ENCODE measurements around the gene SPDYE18. TPM values are rescaled to one million over a fixed set of nuclear protein-coding genes. Genes with fewer than 3 reads are reported as not detected.
"Not testable (repeated sequence)": the region's sequence is repeated elsewhere in the genome, so short reads cannot be mapped to it uniquely, and the experiment has no call there.

The SPDYE18 gene
- polyA plus RNA-seq, 1 experiment, result not detected

DNA sequence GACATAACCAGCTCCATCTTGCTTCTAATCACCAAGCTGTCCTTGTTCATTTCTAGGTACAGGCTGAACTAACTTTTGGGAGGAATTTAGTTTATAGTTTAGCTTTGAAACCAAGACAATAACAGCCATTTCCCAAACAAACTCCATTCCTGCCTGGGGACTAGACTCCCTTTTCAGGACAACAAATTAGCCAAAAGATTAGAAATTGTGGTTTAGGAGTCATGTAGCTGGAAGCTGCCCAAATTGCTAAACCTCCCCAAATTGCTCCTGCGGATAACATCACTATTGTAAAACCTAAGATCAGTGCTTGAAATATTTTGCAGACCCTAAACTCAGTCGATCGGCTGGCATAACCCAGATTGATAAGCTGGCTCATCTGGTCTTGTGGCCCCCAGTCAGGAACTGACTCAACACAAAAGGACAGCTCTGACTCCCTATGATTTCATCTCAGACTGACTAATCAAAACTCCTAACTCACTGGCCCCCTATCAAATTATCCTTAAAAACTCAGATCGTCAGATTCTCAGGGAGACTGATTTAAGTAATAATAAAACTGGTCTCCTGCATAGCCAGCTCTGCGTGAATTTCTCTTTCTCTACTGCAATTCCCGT is 12.5 kb upstream of the SPDYE18 start:
- CTCF ChIA-PET; DNase-seq (ENCODE audit: low read depth, low spot score); POLR2A ChIA-PET; H3K9me3 ChIP-seq (ENCODE audit: control insufficient read depth, insufficient read depth, low read length); H3K4me3 ChIP-seq (ENCODE audit: low read depth, low read length); H3K27me3 ChIP-seq (ENCODE audit: control insufficient read depth, insufficient read depth, low read length); H3K27ac ChIP-seq (ENCODE audit: low read depth, low read length): not testable (repeated sequence)

GRCh38 chr7:77071108-77071507 is 8.8 kb upstream of the SPDYE18 start:
- H3K9me3 ChIP-seq (ENCODE audit: control insufficient read depth, insufficient read depth, low read length); H3K27me3 ChIP-seq (ENCODE audit: control insufficient read depth, insufficient read depth, low read length); H3K4me3 ChIP-seq (ENCODE audit: low read depth, low read length); DNase-seq (ENCODE audit: low read depth, low spot score); POLR2A ChIA-PET; H3K27ac ChIP-seq (ENCODE audit: low read depth, low read length); CTCF ChIA-PET: not testable (repeated sequence)

- H3K4me3 ChIP-seq (ENCODE audit: low read depth, low read length); CTCF ChIA-PET; DNase-seq (ENCODE audit: low read depth, low spot score); POLR2A ChIA-PET; H3K27ac ChIP-seq (ENCODE audit: low read depth, low read length); H3K27me3 ChIP-seq (ENCODE audit: control insufficient read depth, insufficient read depth, low read length); H3K9me3 ChIP-seq (ENCODE audit: control insufficient read depth, insufficient read depth, low read length): not testable (repeated sequence)
Observed at GRCh38 chr7:77065869-77066268, 3.5 kb upstream of the SPDYE18 start.

DNA sequence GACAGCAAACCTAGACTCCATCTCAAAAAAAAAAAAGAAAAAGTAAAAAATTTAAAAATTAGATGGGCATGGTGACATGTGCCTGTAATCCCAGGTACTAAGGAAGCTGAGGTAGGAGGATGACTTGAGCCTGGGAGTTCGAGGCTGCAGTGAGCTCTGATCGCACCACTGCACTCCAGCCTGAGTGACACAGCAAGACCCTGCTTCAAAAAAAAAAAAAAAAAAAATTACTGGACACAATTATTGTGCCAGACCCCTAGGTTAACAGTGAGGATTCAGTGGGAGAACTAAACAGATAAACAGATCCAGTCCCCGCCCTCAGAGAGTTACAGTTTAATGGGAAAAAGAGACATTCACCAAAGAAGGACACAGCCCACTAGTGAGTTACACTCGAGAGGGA is 1.4 kb upstream of the SPDYE18 start:
- CTCF ChIA-PET; DNase-seq (ENCODE audit: low read depth, low spot score); H3K27me3 ChIP-seq (ENCODE audit: control insufficient read depth, insufficient read depth, low read length): not testable (repeated sequence)

DNA sequence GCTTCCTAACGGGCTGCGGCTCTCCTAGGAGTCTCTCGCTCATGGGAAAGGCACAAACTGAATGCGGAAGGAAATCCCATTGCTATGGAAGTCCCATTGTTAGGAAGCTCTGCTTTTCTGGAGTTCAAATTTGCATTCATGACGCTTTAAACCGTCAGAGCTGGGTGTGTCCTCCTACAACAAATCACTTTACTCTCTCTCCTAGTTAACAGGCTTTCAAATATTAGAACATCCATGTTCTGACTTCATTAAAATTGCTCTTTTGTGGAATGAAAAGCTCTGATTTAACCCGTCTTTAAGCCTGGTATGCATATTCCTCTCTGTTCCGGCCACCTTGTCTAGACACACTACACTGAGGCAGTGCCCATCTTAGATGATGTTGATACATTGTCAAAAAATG is 30.1 kb downstream of the SPDYE18 start, which contains the start of gene SPDYE17:
Gene SPDYE17 (minus strand): TSS at position 101 of the 400 bp plus-strand sequence. CDS start 1,791 bp downstream, outside the sequence.
- CTCF ChIA-PET; H3K27ac ChIP-seq (ENCODE audit: low read depth, low read length); DNase-seq (ENCODE audit: low read depth, low spot score); POLR2A ChIA-PET; H3K27me3 ChIP-seq (ENCODE audit: control insufficient read depth, insufficient read depth, low read length); H3K9me3 ChIP-seq (ENCODE audit: control insufficient read depth, insufficient read depth, low read length); H3K4me3 ChIP-seq (ENCODE audit: low read depth, low read length): not testable (repeated sequence)

More for the DNA sequence above, 1.4 kb upstream of the SPDYE18 start:
- H3K4me3 ChIP-seq (ENCODE audit: low read depth, low read length); H3K9me3 ChIP-seq (ENCODE audit: control insufficient read depth, insufficient read depth, low read length); POLR2A ChIA-PET; H3K27ac ChIP-seq (ENCODE audit: low read depth, low read length): not testable (repeated sequence)

DNA sequence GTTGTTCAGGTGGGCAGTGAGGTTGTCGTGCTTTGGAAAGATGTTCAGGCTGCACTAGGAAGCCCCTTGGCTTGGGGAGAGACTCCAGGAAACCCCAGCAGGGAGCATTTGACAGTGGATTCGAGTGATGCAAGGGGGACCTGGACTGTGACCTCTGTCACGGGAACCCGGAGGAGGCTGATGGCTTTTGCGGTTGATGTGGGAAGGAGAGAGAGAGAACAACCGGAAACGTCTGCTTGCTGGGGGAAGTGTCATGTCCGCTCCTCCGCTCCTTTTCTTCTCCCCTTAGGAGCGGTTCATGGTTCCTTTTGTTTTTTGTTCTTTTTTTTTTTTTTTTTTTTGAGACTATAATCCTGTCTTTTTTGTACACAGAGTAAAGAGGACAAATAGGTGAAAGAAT is 36.0 kb downstream of the SPDYE18 start:
- POLR2A ChIA-PET; CTCF ChIA-PET; H3K27me3 ChIP-seq (ENCODE audit: control insufficient read depth, insufficient read depth, low read length); H3K9me3 ChIP-seq (ENCODE audit: control insufficient read depth, insufficient read depth, low read length); DNase-seq (ENCODE audit: low read depth, low spot score); H3K27ac ChIP-seq (ENCODE audit: low read depth, low read length); H3K4me3 ChIP-seq (ENCODE audit: low read depth, low read length): not testable (repeated sequence)

GRCh38 chr7:77010074-77010680 is 52.2 kb downstream of the SPDYE18 start:
- H3K9me3 ChIP-seq (ENCODE audit: control insufficient read depth, insufficient read depth, low read length); H3K4me3 ChIP-seq (ENCODE audit: low read depth, low read length); CTCF ChIA-PET; H3K27ac ChIP-seq (ENCODE audit: low read depth, low read length); H3K27me3 ChIP-seq (ENCODE audit: control insufficient read depth, insufficient read depth, low read length); POLR2A ChIA-PET; DNase-seq (ENCODE audit: low read depth, low spot score): not testable (repeated sequence)

DNA sequence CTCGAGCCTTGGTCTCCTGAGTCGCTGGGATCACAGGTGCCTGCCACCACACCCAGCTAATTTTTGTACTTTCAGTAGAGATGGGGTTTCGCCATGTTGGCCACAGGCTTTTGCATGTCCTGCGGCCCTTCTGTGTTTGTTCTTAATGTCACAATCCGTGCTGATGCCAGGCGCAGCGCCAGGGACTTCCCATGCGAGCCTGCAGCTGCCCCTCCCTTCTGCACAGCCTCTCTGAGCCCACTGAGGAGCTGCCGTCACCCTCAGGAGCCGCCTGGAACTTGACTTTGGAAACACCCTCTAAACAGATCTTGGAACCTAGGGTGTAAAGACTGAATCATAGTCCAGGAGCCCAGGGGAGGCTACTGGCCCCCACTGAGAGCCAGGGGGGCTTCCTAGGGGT is 54.4 kb downstream of the SPDYE18 start:
- H3K27me3 ChIP-seq (ENCODE audit: control insufficient read depth, insufficient read depth, low read length); H3K27ac ChIP-seq (ENCODE audit: low read depth, low read length); H3K4me3 ChIP-seq (ENCODE audit: low read depth, low read length); CTCF ChIA-PET; H3K9me3 ChIP-seq (ENCODE audit: control insufficient read depth, insufficient read depth, low read length); DNase-seq (ENCODE audit: low read depth, low spot score); POLR2A ChIA-PET: not testable (repeated sequence)

DNA sequence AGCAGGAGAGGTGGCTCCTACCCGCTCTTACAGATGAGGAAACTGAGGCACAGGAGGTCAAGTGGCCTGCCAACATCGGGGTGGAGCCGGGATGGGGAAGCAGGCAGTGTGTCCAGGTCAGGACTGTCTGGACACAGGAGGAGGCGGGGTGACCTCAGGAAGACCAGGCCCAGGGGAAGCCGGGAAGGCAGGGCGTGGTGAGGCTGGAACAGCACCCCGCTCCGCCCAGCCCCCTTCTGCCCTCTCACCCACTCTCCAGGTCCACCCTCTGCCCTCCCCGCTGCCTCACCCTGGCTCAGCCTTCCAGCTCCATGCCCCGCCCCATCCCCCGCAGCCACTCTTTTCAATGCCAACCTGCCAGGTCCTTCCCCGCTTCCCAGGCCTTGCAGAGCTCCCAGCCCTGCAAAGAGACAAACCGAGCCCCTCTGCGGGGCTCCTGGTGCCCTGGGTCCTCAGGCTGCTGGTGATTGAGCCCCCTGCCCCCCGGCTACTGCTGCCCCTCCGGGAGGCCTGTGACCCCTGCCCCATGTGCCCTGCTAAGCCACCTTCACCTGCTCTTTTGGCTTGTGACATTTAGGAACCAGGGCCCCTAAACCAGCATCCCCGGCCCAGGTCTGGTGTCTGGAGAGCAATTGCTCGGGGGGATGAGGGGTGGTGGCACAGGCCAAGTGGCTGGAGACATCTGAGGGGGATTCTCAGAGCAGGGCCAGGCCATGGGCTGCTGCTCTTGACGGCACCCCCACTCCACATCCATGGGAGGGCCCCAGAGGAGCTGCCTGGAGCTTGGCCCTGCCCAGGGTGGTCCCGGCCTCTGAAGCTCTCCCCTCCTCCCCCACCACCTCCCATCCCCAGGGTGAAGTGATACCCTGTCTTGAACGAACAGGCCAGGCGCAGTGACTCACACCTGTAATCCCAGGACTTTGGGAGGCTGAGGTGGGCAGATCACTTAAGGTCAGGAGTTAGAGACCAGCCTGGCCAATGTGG is 55.9 kb downstream of the SPDYE18 start:
- DNase-seq (ENCODE audit: low read depth, low spot score); H3K27ac ChIP-seq (ENCODE audit: low read depth, low read length); CTCF ChIA-PET; H3K9me3 ChIP-seq (ENCODE audit: control insufficient read depth, insufficient read depth, low read length); POLR2A ChIA-PET; H3K27me3 ChIP-seq (ENCODE audit: control insufficient read depth, insufficient read depth, low read length); H3K4me3 ChIP-seq (ENCODE audit: low read depth, low read length): not testable (repeated sequence)

GRCh38 chr7:77005461-77006057 is 56.8 kb downstream of the SPDYE18 start:
- H3K4me3 ChIP-seq (ENCODE audit: low read depth, low read length); H3K9me3 ChIP-seq (ENCODE audit: control insufficient read depth, insufficient read depth, low read length); H3K27ac ChIP-seq (ENCODE audit: low read depth, low read length); DNase-seq (ENCODE audit: low read depth, low spot score); POLR2A ChIA-PET; CTCF ChIA-PET; H3K27me3 ChIP-seq (ENCODE audit: control insufficient read depth, insufficient read depth, low read length): not testable (repeated sequence)

DNA sequence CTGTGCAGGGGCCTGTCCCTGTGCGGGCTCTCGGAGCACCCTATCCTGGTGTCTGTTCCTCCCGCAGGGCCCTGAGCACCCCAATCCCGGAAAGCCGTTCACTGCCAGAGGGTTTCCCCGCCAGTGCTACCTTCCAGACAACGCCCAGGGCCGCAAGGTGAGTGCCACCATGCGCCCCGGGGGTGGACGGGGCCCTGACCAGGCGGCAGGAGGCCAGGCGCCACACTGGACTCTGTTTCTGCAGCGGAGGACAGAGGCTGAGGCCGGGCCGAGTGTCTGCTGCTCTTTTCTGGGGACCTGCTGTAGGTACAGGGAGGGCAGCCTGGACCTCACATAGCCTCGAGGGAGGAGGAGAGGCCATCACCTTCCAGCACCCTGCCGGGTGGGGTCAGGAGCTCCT is 58.2 kb downstream of the SPDYE18 start:
- H3K9me3 ChIP-seq (ENCODE audit: control insufficient read depth, insufficient read depth, low read length); DNase-seq (ENCODE audit: low read depth, low spot score); CTCF ChIA-PET; POLR2A ChIA-PET; H3K4me3 ChIP-seq (ENCODE audit: low read depth, low read length); H3K27me3 ChIP-seq (ENCODE audit: control insufficient read depth, insufficient read depth, low read length); H3K27ac ChIP-seq (ENCODE audit: low read depth, low read length): not testable (repeated sequence)

- H3K9me3 ChIP-seq (ENCODE audit: control insufficient read depth, insufficient read depth, low read length); H3K4me3 ChIP-seq (ENCODE audit: low read depth, low read length); CTCF ChIA-PET; H3K27ac ChIP-seq (ENCODE audit: low read depth, low read length); DNase-seq (ENCODE audit: low read depth, low spot score); H3K27me3 ChIP-seq (ENCODE audit: control insufficient read depth, insufficient read depth, low read length); POLR2A ChIA-PET: not testable (repeated sequence)
Observed at GRCh38 chr7:77003241-77003640, 59.1 kb downstream of the SPDYE18 start.

Measured in AG04450 (cell line).